UCSD-AML1 (cell line): ENCODE data around the gene MSANTD2.
A peak's percentile ranks its signal among the peaks of the same experiment; 100 is the strongest.

Experiments
- DNase-seq: peaks from one replicate; lab custom pipeline; 2025; ENCODE audit not compliant: unreplicated experiment; lab: John Stamatoyannopoulos, UW

Gene MSANTD2

DNA sequence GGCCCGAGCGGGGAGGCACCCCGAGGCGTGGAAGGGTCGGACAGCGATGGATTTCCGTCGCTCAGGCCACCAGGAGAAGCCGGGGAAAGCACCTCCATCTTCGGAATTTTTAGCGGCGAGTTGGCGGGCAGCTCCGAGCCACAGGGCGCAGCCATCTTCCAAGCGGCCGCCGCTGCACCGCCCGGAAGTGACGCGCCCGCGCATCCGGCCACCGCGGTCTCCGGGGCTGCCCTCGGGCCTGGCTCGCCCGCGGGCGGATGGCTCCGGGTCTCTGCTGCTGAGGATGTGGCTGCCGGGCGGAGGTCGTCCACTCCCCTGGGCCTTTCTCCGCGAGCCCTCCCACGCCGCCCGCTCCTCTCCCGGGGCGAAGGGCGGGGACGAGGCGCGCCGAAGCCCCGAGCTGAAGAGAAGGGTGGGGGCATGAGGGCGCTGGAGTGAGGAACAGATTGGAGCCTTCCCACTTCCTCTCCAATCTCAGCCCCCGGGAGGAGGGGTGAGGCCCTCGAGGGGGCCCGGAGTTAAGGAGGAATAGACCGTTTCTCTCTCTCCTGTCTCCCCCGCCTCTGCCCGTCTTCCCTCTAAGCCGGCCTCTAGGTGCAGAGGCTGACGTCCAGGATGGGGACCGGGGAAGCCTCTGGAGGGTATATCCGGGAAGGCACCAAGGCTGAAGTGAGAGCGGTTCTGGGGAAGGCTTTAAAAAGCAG, at the start of gene MSANTD2:
TSS of gene MSANTD2 (minus strand) at position 181 of the 704 bp plus-strand sequence. CDS start at position 155, 26 bp downstream.
- DNase-seq: peak; percentile 78

DNA sequence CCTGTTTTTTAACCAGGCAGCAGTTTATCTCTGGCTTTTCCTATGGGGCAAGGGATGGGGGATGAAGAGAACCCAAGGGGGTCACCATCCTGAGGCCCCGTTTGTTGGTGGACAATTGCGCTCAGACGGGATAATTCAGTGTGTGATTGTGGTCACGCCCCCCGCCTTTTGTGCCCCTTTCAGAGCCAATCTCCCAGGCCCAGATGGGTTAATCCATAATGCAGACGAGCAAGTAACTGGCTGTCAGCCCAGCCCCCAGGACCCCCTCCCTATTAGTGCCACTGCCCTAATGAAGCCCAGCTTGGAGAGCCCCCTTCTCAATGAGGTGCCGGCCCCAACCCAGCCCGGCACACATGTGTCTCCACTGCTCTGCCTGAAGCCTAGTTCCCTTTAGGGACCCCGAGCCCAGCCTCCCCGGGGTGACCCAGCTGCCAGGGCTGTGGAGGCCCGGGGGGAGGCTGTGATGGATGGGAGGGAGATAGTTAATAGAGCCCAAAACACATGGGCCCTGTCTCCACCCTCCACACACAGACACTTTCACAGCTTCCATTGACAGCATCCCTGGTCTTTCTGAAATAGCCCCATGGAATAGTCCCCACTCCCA, 46.0 kb upstream of the MSANTD2 start:
- DNase-seq: no peak

DNA sequence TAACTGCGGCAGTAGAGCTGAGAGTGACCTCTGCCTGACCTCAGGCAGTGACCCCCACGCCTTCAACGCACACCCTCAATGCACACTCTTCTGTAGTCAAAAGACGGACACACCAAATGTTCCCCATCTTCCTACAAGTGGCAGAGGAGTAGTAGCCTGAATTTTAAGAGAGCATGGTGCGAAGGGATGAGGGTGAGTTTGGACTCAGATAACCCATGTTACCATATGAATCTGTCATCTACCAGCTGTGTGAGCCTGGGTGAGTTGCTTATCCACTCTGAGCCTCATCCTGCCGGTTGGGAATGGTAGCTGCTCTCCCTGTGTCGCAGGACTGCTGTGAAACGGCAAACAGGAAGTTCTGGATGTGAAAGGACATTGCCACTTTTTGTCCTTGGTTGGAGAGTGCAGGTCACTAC, 44.5 kb upstream of the MSANTD2 start:
- no peak for DNase-seq

DNA sequence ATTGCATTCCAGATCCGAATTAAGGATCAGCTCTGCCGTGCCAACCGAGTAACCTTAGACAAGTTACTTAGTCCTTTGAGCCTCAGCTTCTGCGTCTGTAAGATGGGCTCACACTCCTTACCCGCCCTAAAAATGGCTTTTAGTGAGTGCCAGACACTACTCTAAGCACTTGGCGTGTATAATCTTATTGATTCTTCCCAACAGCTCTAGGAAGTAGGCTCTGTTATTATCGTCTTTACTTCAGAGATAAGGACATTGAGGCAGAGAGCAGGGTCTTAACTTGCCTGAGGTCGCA, 43.4 kb upstream of the MSANTD2 start:
- DNase-seq: no peak

DNA sequence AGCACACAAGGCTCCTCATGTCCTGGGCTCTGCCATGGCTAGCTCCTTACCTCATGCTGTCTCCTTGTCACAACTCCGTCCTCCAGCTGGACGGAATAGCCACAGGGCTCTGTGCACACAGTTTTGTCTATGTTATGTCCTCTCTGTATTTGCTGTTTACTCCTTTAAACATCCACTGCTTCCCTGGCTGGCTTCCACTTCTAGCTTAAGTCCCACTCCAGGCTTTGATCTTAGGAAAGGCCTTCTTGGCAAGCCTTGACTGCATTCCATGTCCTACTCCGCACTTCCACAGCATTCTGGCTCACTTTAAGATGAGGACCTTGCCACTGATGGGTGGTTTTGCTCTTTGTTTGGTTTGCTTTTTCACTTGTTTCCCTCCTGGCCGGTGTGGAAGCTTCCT, 42.1 kb upstream of the MSANTD2 start:
- no peak for DNase-seq

DNA sequence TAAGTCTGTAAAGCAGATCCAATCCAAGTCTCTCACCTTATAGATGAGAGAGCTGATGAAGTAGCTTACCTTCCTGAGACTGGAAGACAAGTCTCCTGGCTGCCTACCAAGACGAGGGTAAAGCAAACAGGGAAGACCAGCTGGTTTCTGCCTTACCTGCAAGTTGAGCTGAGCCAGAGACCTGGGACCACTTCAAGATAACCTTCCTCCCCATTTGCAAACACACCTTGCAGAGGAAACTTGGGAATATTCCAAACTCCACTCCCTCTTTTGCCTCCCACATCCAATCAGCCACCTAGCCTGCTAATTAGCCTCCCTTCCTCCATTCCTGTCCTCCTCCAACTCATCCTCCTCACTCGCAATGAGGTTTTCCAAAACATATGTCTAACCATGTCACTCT, 41.6 kb upstream of the MSANTD2 start:
- no peak for DNase-seq

DNA sequence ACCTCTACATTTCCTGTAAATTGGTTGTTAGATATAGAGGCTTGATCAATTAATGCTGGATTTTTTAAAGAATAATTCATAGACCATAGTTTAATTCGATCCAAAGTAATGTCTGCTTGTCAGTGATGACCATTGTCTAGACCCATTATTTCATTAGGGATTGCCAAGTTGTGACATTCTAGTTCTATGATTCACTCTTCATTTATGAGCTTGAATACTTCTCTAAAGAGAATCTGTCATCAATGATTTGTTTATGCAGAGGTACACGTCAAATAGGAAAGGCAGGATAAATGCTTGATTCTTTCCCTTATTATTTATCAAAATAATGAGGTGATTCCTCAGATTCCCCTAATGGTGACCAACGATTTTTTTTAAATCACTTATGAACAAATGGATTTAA, 41.0 kb upstream of the MSANTD2 start:
- no peak for DNase-seq

DNA sequence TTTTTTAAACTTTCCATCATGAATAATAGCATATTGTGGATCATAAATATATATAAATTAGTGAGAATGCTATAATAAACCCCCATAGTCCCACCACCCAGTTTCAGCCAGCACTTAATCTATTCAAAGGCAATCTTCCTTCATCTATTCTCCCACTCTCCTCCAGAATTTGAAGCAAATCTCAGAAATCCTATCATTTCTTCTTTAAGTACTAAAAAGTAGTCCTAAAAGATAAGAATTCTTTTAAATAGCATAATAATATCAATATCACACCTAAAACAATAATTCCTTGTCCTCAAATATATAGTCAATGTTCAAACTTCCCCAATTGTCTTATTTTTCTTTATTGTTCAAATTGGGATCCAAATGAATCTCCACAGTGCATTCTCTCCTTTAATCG, 40.5 kb upstream of the MSANTD2 start:
- DNase-seq: no peak

DNA sequence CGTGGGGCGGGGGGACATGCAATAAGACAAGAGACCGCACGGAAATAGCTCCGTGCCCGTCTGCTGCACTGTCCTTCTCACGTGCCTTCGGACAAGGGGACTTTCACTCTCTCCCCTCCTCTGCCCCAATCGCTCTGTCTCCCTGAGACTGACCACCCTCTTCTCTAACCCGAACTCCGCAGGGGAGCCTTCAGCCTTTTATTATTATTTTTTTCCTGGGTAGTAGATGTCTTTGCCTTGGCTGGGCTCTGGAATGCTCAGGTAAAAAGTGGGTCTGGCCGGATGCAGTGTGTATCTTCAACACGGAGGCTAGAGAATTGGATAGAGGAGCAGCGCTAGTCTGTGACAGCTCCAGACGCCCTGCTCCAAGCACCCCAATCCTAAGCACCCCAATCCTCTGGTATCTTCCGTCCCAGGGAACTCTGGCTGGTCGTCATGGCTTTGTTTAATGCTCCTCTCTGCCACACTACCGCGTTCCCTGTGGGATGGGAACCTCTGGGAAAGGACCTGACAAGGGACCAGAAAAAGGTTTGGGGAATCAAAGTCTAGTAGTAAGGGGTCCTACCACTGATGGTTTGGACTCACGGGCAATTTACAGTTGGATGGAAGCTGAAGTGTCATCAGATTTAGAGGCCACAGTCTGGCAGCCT, 39.9 kb upstream of the MSANTD2 start:
- DNase-seq: no peak

DNA sequence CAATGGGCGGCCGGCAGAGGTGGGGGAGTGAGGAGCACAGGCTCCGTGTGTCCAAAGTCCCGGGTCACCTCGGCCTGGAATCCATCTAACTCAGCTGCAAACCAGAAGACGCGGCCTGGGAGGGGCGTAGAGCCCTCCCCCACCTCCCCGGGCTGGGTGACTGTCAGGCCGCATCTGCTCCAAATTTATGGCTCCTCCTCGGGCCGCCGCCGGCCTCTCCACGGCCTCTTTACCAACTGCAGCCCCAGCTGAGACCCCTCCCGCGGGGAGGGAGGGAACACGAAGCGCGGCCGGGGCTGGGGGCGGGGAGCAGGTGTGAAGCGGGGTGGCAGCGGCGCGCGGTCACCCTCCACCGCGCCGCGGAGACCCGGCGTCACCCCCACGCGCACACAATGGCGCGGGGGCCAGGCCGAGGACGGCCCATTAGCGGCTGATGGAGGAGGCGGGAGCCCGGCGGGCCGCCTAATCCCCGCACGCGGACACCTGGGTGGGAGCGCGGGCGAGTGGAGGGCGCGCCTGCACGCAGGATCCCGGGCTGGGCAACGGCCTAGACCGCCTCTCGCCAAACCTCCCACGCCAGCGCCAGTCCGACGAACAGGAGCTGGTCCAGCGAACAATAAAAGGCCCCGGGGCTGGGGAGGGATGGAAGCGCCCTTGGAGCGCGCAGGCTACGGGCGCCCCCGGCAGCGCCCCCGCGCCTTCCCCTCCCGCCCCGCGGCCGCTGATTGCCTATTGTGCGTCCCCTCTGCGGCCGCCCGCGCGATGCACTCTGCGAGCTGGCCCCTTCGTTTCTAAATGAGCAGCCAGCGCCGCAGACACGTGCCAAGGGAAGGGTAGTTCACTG, 39.1 kb upstream of the MSANTD2 start:
- no peak for DNase-seq

DNA sequence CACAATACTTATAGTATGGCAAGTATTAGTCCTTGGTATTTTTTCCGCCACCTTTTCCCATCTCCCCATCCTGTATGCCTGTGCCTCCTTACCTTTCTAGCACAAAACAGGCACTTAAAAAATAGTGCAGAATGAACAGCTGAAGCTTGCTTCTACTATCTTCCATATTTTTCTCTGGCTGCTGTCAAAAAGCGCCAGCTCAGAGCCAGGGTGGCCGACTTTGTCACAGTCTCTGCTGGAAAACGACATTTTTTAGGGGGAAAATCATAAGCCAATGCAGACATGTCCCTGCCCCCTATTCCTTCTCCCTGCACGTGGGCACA, 38.6 kb upstream of the MSANTD2 start:
- no peak for DNase-seq

DNA sequence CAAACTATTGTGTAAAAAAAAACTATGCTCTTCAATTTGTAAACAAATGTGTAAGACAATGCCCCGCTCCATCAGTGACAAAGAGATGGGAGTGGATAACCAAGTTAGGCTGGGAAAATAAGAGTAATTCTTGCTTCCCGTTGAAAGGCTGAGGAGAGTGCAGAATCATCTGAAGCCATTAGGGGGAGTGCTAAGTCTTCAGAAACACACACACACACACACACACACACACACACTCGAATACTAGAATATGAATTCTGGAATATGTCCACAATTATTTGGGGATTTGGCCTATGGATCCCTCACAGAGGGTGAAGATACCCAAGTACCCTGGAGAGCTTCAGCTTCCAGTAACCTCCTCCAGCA, 37.3 kb upstream of the MSANTD2 start:
- no peak for DNase-seq

DNA sequence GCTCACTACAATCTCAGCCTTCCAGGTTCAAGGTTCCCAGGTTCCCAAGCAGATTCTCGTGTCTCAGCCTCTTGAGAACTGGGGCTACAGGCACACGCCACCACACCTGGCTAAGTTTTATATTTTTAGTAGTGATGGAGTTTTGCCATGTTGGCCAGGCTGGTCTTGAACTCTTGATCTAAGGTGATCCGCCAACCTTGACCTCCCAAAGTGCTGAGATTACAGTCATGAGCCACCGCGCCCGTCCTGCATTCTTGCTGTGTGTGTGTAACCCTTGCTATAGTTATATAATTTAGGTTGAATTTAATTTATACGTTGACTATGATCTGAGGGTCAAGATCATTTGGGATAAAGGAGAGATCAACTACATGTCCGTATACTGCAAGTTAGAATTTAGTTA, 35.7 kb upstream of the MSANTD2 start:
- DNase-seq: no peak

DNA sequence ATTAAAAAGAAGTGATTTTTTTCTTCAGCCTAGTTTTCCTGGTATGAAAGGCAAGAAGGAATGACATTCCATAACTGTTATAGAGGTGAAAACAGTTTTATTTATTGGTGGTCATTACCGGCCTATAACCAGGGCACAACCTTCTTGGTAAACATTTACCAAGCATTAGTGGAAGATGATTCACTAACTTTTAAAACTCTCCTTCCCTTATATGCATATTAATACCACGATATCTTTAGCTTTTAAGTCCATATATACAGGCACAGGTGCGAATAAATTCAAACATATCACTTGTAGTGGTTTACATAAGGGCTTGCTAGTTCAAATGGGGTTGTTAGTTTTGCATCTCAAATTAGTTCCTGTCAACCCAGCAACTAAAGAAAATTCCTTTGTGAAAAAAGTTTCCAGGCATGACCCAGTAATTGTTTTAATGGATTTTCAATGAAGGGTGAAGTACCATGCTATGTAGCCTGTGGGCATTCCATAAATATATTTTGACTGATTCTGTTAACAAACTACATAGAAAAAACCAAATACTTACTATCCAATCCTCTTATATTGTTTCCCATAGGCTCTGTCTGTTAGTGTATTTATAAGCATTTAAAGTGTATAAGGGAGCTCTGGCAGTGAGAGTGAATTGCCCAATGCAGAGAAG, 34.4 kb upstream of the MSANTD2 start:
- DNase-seq: no peak

DNA sequence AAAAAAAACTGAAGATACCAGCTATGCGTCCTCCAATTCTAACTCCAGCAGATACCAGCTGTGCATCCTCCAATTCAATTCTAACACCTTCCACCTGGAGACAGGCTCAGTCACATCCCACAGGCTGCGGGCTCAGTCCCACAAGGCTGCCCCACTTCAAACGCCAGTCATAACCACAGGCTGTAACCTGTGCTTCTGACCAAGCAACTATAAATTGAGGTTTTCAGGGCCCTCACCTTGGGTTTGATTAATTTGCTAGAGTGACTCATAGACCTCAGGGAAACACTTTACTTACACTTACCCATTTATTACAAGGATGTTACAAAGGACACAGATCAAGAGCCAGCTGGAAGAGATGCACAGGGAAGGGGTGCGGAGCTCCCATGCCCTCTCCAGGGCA, 32.4 kb upstream of the MSANTD2 start:
- no peak for DNase-seq

DNA sequence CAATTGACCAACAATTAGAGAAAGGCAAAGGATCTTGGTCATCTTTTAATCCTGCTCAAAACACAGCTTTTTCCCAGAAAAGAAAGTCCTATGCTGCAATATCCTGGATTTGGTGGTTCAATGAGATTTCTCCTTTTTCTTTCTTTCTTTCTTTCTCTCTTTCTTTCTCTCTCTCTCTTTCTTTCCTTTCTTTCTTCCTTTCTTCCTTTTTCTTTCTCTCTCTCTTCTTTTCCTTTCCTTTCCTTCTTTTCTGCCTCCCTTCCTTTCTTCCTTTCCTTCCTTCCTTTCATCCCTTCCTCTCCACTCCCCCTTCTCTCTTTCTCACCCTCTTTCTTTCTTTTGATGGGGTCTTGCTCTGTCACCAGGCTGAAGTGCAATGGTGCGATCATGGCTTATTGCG, 31.7 kb upstream of the MSANTD2 start:
- no peak for DNase-seq

DNA sequence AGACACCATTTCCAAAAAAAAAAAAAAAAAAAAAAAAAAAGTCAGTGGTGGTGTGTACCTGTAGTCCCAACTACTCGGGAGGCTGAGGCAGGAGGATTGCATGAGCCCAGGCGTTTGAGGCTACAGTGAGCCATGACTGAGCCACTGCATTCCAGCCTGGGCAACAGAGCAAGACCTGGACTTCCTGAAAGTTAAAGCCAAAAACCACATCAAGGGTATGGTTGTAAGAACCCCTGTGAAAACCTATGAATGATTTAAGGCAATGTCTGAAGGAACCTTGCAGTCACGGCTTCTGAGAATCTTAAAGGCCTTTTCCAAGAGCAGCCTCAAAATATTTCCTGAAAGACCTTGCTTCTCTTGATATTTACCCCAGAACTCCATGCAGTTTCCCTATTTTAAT, 30.5 kb upstream of the MSANTD2 start:
- no peak for DNase-seq

DNA sequence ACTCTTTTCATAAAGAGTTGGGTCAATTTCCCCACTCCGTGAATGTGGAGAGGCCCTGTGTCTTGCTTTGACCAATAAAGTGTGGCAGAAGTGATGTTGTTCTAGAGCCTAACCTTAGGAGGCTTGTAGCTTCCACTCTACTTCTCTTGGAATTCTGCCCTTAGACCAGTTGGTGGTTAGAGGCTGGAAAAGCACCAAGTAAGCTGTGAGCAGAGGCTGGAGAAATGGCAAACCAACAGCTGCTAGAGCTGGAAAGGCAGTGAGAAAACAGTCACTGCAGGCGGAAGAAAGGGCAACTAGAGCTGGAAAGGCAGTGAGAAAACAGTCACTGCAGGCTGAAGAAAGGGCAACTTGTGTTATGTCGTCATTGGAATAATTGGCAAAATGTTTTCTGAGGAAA, 29.8 kb upstream of the MSANTD2 start:
- no peak for DNase-seq

DNA sequence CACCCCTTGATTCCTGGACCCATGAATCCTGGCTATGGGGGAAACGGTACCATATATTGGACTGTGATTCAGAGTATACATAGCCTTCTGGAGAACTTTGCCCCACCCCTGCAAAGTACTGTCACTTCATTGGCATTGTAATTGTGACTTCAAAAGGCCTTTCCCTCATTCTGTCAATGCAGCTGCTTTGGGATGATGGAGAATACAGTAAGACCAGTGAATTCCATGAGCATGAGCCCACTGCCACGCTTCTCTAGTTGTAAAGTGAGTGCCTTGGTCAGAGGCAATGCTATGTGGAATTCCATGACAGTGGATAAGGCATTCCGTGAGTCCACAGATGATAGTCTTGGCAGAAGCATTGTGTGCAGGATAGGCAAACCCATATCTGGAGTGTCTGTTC, 25.7 kb upstream of the MSANTD2 start:
- no peak for DNase-seq

DNA sequence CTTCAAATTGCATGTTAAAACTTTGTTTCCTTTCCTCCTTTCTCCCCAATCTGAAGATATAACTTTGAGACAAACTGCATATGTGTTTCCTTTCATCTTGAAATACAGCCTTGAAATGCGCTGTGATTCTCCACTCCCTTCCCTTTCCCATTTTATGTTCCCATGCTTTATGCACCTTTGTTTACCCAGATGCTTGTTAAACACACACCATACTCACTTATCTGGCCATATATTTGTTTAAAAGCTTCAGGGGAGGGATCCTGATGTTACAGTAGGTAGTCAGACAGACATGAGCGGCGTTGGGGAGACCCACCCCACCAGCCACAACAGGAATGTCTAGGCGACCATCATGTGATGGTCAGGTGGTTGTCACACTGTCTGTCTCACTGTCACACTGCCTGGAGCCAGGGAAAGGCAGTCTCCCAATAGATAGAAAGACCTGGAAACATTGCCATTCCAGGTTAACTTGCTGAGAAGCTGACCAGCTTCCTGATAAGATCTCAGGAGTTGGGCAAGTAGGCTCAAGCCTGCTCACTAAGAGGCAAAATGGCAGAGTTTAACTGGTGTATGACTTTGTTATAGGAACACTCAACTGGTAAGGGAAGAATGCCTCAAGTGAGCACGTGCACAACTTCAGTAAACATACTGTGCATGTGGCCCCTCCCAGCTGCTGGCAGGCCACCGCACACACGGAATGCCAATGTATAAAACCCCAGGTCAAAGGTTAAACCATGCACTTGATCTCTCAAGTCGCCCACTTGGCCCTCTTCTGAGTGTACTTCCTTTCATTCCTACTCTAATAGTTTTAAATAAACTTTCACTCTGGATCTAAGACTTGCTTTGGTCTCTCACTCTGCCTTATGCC, 23.5 kb upstream of the MSANTD2 start:
- DNase-seq: no peak
